Suprapubic skin (tissue), 4 donors: ENCODE measurements around the gene ACAA2. TPM values are rescaled to one million over a fixed set of nuclear protein-coding genes. Genes with fewer than 3 reads are reported as not detected.

ENCODE experiments used
- DNase-seq, 2 donors: peaks; one replicate each; pipeline ENCODE4 v3.0.0-alpha.2; 2019; ENCODE audit warnings: low spot score in 2 of 2
- H3K27ac ChIP-seq: fragments of 200-600 bp; sonication (generic); one replicate; pipeline ENCODE4 v1.5.1; 2019
- H3K27me3 ChIP-seq: fragments of 200-600 bp; sonication (generic); one replicate; pipeline ENCODE4 v1.5.1; 2019
- H3K36me3 ChIP-seq: fragments of 200-600 bp; sonication (generic); one replicate; pipeline ENCODE4 v1.5.1; 2019
- H3K4me1 ChIP-seq: fragments of 200-600 bp; sonication (generic); one replicate; pipeline ENCODE4 v1.5.1; 2019
- H3K4me3 ChIP-seq: fragments of 200-600 bp; sonication (generic); one replicate; pipeline ENCODE4 v1.5.1; 2019; ENCODE audit warnings: mild to moderate bottlenecking
- H3K9me3 ChIP-seq: fragments of 200-600 bp; sonication (generic); one replicate; pipeline ENCODE4 v1.5.1; 2019
- CTCF ChIP-seq, 2 donors: fragments of 200-600 bp in 1 of 2; fragments of 450-650 bp in 1 of 2; sonication (generic) in 1 of 2; IDR thresholded peaks; one replicate each; pipeline ENCODE4 v1.5.1; 2016 to 2019; ENCODE audit warnings: antibody characterized with exemption in 2 of 2, mild to moderate bottlenecking in 1 of 2, moderate library complexity in 1 of 2
- EP300 ChIP-seq: sonication (generic); formaldehyde crosslinking; IDR thresholded peaks from one replicate; pipeline ENCODE4 v1.6.1; 2017; ENCODE audit warnings: antibody characterized with exemption
- POLR2A ChIP-seq, 2 donors: fragments of 450-650 bp; IDR thresholded peaks; one replicate each; pipeline ENCODE4 v1.6.1; 2017; ENCODE audit warnings: antibody characterized with exemption in 2 of 2, mild to moderate bottlenecking in 2 of 2, moderate library complexity in 2 of 2
- POLR2AphosphoS5 ChIP-seq, 3 donors: sonication (generic); formaldehyde crosslinking; IDR thresholded peaks; one replicate each; pipeline ENCODE4 v1.6.1; 2017; ENCODE audit warnings: antibody characterized with exemption in 3 of 3
- WGBS: methylation state at CpG from one replicate; pipeline ENCODE4 v1.1.5; 2018; 5-methylcytosine and 5-hydroxymethylcytosine counted together
- total RNA-seq, 4 donors: library from RNA; depleted of rRNA; stranded (reverse); fragments of >200 nt; gene quantifications; one replicate each; pipeline ENCODE4 v1.1.0, GENCODE V29; 2016

Gene ACAA2
- total RNA-seq, 4 donors from 2014 or later, result 22.0 to 40.6 (median 27.9) TPM

DNA sequence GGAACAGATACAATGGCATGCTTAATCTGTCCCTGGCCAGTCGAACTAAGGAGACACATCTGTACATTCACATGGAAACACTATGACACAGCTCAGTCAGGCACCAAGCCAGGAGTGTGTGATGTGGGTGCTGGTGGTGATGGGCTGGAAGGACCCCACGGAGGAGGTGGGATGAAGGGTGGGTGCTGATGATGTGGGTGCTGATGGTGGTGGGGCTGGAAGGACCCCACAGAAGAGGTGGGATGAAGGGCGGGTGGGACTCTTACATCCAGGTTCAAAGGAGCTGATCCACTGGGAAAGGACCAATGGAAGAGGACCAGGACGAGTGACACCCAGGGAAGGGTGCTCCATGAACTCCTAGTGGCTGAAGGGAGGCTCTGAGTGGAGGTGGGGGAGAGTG lies 34.8 kb upstream of the ACAA2 start:
- H3K9me3 ChIP-seq, result no peaks in the 10 kb centered on the region
- no peak overlapping the region for H3K4me3 ChIP-seq
- TF ChIP-seq POLR2A (IDR thresholded peaks at IDR 0.05), result no peak
- TF ChIP-seq EP300, result no peak
- TF ChIP-seq CTCF (IDR thresholded peaks at IDR 0.05), result no peak
- no peak for TF ChIP-seq POLR2AphosphoS5 (IDR thresholded peaks at IDR 0.05)
- H3K27ac ChIP-seq, result no peak overlapping the region
- 79% methylated on average over 4 of the region's 4 CpGs for WGBS
- DNase-seq, result no peak
- H3K4me1 ChIP-seq, result peaks cover 3% of the 10 kb centered on the region
- peaks cover 5% of the 10 kb centered on the region for H3K27me3 ChIP-seq
- no peaks in the 10 kb centered on the region for H3K36me3 ChIP-seq

- no peak for DNase-seq
These were observed 34.2 kb upstream of the ACAA2 start for GRCh38 chr18:49847524-49847923.

DNA sequence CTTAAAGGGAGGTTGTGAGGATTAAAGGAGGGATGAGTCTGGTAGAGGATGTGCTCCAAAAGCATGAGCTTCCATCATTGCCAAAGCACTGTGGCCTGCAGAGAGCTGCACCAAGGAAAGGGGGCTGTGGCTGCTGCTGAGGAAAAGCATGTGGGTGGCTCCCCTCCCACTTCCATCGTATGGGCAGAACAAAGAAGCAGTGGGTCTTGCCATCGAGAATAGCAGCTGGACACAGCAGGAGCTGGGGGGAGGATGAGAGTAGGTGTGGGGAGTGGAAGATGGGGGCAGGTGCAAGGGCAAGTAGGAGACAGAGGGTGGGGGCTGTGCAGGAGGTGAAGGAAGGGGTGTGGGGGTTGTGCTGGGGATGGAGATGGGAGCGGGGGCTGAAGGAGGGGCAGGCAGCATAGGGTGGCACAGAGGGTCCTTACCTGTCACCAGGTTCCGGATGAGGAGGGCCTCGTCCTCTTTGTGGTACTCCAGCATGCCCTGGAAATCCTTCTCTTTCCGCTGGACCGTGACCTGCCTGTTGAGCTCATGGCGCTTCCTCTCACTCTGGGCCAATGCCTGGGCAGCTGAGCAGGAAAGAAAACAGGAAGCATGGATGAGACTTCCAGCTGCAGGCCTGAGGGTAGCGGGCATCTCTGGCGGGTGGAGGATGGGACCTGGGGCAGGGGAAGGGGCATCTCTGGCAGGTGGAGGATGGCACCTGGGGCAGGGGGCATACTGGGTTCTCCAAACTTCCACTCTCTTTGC lies 33.6 kb upstream of the ACAA2 start:
- TF ChIP-seq CTCF (IDR thresholded peaks at IDR 0.05) (no peak), POLR2A (IDR thresholded peaks at IDR 0.05) (no peak), EP300 (no peak), POLR2AphosphoS5 (IDR thresholded peaks at IDR 0.05) (no peak)
- Histone ChIP-seq H3K36me3 (no peaks in the 10 kb centered on the region), H3K4me3 (no peak overlapping the region), H3K27ac (no peak overlapping the region), H3K4me1 (peaks cover 3% of the 10 kb centered on the region), H3K9me3 (no peaks in the 10 kb centered on the region), H3K27me3 (peaks cover 5% of the 10 kb centered on the region)
- DNase-seq, result no peak
- WGBS, result 63% methylated on average over 9 of the region's 10 CpGs

More at GRCh38 chr18:49847524-49847923, 34.2 kb upstream of the ACAA2 start:
- WGBS, result 96% methylated on average over 7 of the region's 8 CpGs
- H3K4me1 ChIP-seq, result peaks cover 3% of the 10 kb centered on the region
- H3K27ac ChIP-seq, result no peak overlapping the region
- H3K36me3 ChIP-seq, result no peaks in the 10 kb centered on the region
- TF ChIP-seq CTCF (IDR thresholded peaks at IDR 0.05) (no peak), POLR2A (IDR thresholded peaks at IDR 0.05) (no peak), EP300 (no peak), POLR2AphosphoS5 (IDR thresholded peaks at IDR 0.05) (no peak)
- H3K27me3 ChIP-seq, result peaks cover 5% of the 10 kb centered on the region
- H3K9me3 ChIP-seq, result no peaks in the 10 kb centered on the region
- no peak overlapping the region for H3K4me3 ChIP-seq

GRCh38 chr18:49846361-49846662 lies 33.0 kb upstream of the ACAA2 start:
- peaks cover 3% of the 10 kb centered on the region for H3K4me1 ChIP-seq
- no peaks in the 10 kb centered on the region for H3K36me3 ChIP-seq
- H3K9me3 ChIP-seq, result no peaks in the 10 kb centered on the region
- H3K27ac ChIP-seq, result no peak overlapping the region
- 77% methylated on average over 5 of the region's 5 CpGs for WGBS
- H3K27me3 ChIP-seq, result peaks cover 5% of the 10 kb centered on the region
- no peak overlapping the region for H3K4me3 ChIP-seq
- TF ChIP-seq POLR2AphosphoS5 (IDR thresholded peaks at IDR 0.05) (no peak), CTCF (IDR thresholded peaks at IDR 0.05) (no peak), POLR2A (IDR thresholded peaks at IDR 0.05) (no peak), EP300 (no peak)
- DNase-seq, result no peak

GRCh38 chr18:49845629-49846360 lies 32.5 kb upstream of the ACAA2 start:
- Histone ChIP-seq H3K4me3 (no peak overlapping the region), H3K27ac (no peak overlapping the region), H3K36me3 (no peaks in the 10 kb centered on the region), H3K4me1 (peaks cover 3% of the 10 kb centered on the region), H3K27me3 (peaks cover 5% of the 10 kb centered on the region), H3K9me3 (no peaks in the 10 kb centered on the region)
- WGBS, result 67% methylated on average over 2 of the region's 6 CpGs
- TF ChIP-seq EP300 (no peak), POLR2AphosphoS5 (IDR thresholded peaks at IDR 0.05) (no peak), POLR2A (IDR thresholded peaks at IDR 0.05) (no peak), CTCF (IDR thresholded peaks at IDR 0.05) (no peak)
- DNase-seq, result no peak
